Cardiac fibroblast (primary cell): ENCODE measurements around the gene HYCC1.

ENCODE experiments used
- DNase-seq, 2 donors: peaks; one replicate each; pipeline versions ENCODE4 v3.0.0 to v3.0.0-alpha.2; 2010; ENCODE audit warnings: low read depth in 2 of 2
- H3K4me3 ChIP-seq, 2 donors: replicated peaks in 1 of 2; 1 replicate in 1 of 2; 2 replicates in 1 of 2; pipeline ENCODE4 v1.5.1; 2011; ENCODE audit warnings: low read depth in 2 of 2, low read length in 2 of 2, mild to moderate bottlenecking in 2 of 2, moderate library complexity in 1 of 2
- TF ChIP-seq, protein P1 (sequence below): IDR thresholded peaks from one replicate; pipeline ENCODE4 v1.5.1; 2011; ENCODE audit warnings: low read depth, mild to moderate bottlenecking, low read length, inconsistent platforms

Gene HYCC1

DNA sequence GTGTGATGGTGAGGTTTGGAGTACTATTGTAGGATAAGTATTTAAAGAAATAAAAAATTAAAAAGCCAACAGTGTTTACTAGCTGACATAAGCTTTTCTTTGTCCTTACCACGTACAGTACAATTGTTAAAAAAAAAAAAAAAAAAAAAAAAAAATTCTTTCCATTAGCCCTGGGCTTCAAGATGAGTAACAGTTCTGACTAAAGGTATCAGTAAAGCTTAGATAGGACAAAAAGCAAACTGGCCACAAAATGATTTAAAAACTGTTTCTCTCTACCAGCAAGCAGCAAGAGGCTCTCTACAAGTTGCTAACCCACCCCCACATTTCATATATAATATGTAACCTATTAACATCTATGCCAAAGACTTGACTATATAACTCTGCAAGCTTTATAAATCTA is 17.5 kb downstream of the HYCC1 start:
- TF ChIP-seq, protein P1, sequence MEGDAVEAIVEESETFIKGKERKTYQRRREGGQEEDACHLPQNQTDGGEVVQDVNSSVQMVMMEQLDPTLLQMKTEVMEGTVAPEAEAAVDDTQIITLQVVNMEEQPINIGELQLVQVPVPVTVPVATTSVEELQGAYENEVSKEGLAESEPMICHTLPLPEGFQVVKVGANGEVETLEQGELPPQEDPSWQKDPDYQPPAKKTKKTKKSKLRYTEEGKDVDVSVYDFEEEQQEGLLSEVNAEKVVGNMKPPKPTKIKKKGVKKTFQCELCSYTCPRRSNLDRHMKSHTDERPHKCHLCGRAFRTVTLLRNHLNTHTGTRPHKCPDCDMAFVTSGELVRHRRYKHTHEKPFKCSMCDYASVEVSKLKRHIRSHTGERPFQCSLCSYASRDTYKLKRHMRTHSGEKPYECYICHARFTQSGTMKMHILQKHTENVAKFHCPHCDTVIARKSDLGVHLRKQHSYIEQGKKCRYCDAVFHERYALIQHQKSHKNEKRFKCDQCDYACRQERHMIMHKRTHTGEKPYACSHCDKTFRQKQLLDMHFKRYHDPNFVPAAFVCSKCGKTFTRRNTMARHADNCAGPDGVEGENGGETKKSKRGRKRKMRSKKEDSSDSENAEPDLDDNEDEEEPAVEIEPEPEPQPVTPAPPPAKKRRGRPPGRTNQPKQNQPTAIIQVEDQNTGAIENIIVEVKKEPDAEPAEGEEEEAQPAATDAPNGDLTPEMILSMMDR, result no peak
- peak in 1 of 2 donors; percentile 52 for DNase-seq
- H3K4me3 ChIP-seq, result no peak overlapping the region

DNA sequence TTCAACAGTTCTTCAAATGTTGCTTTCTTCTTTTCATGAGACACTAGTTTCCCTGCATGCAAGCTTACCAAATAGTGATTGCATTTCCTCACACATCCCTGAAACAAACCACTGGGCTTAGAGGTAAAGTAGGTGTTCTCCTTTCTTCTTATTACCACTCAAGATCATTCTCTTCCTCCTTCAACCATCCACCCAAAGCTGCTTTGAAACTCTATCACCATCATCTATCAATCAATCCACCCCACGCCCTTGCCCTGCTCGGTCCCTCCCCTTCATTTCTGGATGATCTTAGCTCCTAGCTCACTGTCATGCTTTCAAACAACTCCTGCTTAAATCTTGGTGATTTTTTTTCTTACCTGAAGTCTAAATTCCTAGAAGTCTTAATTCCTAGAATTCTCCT is 18.9 kb downstream of the HYCC1 start:
- no peak for DNase-seq
- TF ChIP-seq, protein P1, result no peak
- H3K4me3 ChIP-seq, result no peak overlapping the region

DNA sequence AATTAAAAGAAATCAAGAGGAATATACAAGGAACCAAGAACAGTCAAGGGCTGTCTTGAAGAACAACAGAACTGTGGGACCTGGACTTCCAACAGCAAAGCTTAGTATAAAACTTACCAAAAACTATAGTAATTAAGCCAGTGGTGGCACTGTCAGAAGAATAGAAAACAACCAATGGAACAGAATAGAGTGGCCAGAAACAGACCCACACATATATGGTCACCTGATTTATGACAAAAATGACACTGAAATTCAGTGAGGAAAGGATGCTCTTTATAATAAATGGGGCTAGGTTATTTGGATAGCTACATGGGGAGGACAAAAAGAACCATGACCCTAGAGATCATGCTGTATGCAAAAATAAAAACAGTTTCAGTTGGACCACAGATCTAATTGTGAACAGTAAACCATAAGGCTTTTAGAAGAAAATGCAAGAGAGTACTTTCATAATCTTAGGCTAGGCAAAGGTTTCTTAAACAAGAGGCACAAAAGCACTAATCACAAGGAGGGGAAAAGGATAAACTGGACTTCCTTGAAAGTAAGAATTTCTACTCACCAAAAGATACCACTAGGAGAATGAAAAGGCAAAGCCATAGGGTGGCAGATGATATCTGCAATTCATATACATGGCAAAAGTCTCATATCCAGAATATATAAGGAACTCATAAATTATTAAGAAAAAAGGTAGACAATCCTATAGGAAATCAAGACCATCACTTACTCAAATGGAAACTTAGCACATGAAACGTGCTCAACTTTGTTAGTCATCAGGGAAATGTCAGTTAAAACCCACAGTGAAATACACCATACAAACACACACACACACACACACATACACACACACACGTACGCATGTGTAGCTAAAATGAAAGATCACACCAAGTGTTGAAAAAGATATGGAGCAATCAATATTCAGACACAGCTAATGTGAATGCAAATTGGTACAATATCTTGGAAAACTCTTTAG is 20.8 kb downstream of the HYCC1 start:
- no peak overlapping the region for H3K4me3 ChIP-seq
- no peak for DNase-seq
- TF ChIP-seq, protein P1, result no peak

DNA sequence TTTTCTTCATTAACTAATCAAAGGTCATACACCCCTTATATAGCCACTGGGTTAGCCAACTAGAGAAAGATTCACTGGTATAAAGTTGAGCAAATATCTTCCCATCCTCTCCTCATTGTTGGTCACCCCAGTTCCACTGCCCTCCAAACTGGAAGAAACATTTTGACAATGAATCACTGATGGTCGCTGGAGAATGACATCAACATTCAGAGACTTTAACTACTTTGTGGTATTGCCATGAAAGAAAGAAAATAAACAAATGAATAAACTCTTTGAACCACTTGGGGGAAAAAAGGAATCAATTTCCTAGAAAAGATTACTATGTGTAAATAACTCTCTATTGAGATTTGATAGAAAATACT is 23.4 kb downstream of the HYCC1 start:
- DNase-seq, result peak in 1 of 2 donors; percentile 70
- TF ChIP-seq, protein P1, result no peak
- no peak overlapping the region for H3K4me3 ChIP-seq

DNA sequence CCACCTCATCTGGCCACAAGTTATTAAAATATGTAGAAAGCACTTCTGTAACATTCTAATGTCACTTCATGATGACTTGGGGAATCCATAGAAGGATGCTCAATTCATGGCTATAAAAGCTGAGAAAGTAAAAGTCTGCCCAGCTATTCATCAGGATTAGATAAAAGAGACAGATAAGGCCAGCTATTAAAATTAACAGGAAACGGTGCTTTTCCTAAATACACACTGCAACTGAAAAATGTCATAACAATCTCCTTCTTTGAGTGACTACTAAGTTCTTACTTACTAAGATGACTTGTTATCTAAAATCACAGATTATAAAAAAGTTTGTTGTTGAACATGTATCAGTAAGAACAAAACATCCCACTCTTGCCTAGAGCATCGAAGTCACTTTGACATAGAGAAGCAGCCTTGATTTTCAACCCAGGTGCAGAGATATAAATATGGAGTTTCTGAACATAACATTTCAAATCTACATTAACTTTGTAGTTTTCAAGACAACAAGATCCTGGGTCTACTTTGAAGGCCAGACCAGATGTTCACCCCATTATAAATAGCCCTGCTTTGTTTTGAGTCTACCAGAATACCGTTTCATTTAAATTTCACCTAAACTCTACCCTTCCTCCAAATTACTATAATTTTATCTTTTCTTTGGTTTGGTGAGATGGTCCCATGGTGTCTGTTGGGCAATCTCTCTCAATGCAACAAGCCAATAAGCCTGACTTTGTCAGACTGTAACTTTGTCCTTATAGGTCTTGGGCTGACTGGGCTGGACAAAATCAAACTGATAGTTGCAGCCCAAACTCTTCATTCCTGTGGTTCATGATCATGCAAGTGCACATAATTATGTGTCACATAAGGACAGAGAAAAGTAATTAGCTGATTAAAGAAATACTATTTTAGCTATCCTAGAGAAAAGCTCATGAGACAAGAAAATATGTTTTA is 24.0 kb downstream of the HYCC1 start:
- no peak for DNase-seq
- H3K4me3 ChIP-seq, result no peak overlapping the region
- TF ChIP-seq, protein P1, result no peak

DNA sequence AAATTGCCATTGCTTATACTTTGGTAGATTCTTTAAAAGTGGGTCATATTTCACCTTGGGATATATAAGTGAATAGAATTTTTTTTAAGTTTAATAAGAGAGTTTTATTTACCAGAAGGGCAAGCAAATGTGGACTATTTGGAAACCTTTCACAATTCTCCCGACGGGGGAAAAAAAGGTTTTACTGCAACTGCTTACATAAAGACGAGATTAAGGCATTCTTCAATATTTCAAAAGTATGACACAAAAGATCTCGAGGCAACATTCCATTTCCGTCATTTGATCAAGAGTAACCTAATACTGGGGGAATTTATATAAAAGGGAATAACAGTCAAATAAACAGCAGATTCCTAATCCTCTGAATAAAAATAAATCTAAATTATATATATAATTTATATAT is 28.5 kb downstream of the HYCC1 start:
- no peak for DNase-seq
- no peak overlapping the region for H3K4me3 ChIP-seq
- TF ChIP-seq, protein P1, result no peak
